Parathyroid adenoma (tissue), 2 donors: ENCODE results near the gene KCNJ16.

ENCODE experiments used
- H2AFZ ChIP-seq: fragments of 300-600 bp; sonication (generic); one replicate; pipeline ENCODE4 v1.7.0; 2017; ENCODE audit warnings: antibody characterized with exemption, mild to moderate bottlenecking
- H3K27ac ChIP-seq: fragments of 300-600 bp; sonication (generic); one replicate; pipeline ENCODE4 v1.7.0; 2017
- H3K27me3 ChIP-seq: fragments of 300-600 bp; sonication (generic); one replicate; pipeline ENCODE4 v1.7.0; 2017; ENCODE audit warnings: low read length; ENCODE audit not compliant: control insufficient read depth, insufficient read depth
- H3K36me3 ChIP-seq: fragments of 300-600 bp; sonication (generic); one replicate; pipeline ENCODE4 v1.7.0; 2017; ENCODE audit warnings: low read length; ENCODE audit not compliant: control insufficient read depth, insufficient read depth
- H3K4me1 ChIP-seq: fragments of 300-600 bp; sonication (generic); one replicate; pipeline ENCODE4 v1.7.0; 2017; ENCODE audit warnings: control low read depth
- H3K4me2 ChIP-seq: fragments of 300-600 bp; sonication (generic); one replicate; pipeline ENCODE4 v1.7.0; 2017; ENCODE audit warnings: low read length
- H3K4me3 ChIP-seq: fragments of 300-600 bp; sonication (generic); one replicate; pipeline ENCODE4 v1.7.0; 2017; ENCODE audit warnings: low read depth, low read length
- H3K79me2 ChIP-seq: fragments of 300-600 bp; sonication (generic); one replicate; pipeline ENCODE4 v1.7.0; 2017; ENCODE audit warnings: control low read depth
- H3K9ac ChIP-seq: fragments of 300-600 bp; sonication (generic); one replicate; pipeline ENCODE4 v1.7.0; 2017; ENCODE audit warnings: mild to moderate bottlenecking
- H3K9me3 ChIP-seq: fragments of 300-600 bp; sonication (generic); one replicate; pipeline ENCODE4 v1.7.0; 2017; ENCODE audit warnings: low read length; ENCODE audit not compliant: control insufficient read depth
- TF ChIP-seq, protein P1 (sequence below): fragments of 300-600 bp; sonication (generic); IDR thresholded peaks from one replicate; pipeline ENCODE4 v1.7.0; 2017; ENCODE audit warnings: antibody characterized with exemption, mild to moderate bottlenecking
- donor health status: primary hyperparathyroidism.

KCNJ16 gene

DNA sequence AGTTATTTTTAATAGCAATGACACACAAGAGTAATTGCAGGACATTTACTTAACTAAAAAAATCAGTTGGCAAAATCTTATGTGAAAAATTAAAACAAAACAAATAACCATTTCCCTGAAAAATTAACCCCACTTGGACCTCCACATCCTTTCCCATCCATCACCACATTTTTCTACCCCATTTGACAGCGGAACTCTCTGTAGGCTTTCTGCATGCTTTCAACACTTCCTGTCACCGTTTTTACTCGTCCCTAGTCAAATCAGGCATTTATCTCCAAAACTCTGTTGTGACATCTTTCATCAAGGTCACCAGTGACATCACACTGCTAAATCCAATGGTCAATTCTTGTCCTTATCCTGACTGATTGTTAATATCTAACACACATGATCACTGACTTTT, 27.5 kb downstream of the KCNJ16 start:
- no peaks in the 10 kb centered on the region for H3K27me3 ChIP-seq
- no peak overlapping the region for H3K4me2 ChIP-seq
- peaks cover 19% of the 10 kb centered on the region for H3K79me2 ChIP-seq
- TF ChIP-seq, protein P1, sequence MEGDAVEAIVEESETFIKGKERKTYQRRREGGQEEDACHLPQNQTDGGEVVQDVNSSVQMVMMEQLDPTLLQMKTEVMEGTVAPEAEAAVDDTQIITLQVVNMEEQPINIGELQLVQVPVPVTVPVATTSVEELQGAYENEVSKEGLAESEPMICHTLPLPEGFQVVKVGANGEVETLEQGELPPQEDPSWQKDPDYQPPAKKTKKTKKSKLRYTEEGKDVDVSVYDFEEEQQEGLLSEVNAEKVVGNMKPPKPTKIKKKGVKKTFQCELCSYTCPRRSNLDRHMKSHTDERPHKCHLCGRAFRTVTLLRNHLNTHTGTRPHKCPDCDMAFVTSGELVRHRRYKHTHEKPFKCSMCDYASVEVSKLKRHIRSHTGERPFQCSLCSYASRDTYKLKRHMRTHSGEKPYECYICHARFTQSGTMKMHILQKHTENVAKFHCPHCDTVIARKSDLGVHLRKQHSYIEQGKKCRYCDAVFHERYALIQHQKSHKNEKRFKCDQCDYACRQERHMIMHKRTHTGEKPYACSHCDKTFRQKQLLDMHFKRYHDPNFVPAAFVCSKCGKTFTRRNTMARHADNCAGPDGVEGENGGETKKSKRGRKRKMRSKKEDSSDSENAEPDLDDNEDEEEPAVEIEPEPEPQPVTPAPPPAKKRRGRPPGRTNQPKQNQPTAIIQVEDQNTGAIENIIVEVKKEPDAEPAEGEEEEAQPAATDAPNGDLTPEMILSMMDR: no peak
- no peaks in the 10 kb centered on the region for H3K9me3 ChIP-seq
- H3K4me1 ChIP-seq: peaks cover 57% of the 10 kb centered on the region
- no peaks in the 10 kb centered on the region for H3K36me3 ChIP-seq
- H2AFZ ChIP-seq: no peak overlapping the region
- peak overlapping the region; percentile 13 for H3K27ac ChIP-seq
- H3K4me3 ChIP-seq: no peak overlapping the region
- H3K9ac ChIP-seq: no peak overlapping the region

DNA sequence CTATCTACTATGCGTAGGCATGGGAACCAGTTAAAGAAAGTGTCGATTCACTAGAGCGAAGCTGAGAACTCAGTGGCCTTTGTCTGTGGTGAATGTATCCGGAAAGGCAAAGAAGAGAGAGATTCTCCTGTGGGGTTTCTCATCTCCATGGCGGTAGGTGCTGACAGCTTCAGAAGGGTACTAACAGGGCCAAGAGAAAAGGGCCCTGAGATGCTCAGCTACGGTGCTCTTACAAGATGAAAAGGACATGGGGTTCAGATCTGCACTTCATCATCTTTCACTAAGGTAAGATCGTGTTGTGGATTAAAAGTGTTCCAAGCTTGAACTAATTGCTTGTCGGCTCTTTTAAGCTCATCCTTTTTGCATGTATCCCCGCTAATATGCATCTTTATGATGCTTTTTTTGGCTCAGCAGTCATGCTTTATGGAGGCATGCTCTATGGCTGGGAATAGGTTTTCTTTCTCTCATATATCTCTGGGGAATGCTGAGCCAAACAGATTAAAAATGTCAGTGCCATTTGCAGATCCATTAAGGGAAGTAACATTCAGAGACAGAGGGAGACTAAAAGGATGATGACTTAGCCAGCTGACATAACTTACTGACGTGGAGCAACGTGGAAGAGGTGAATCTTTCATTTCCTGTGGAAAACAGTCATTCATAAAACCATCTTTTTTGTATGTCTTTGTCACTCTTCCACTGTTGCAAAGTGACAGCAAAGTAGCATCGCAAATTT, 29.9 kb downstream of the KCNJ16 start:
- Histone ChIP-seq H3K27me3 (no peaks in the 10 kb centered on the region), H3K4me2 (no peak overlapping the region), H3K4me3 (no peak overlapping the region), H3K9me3 (no peaks in the 10 kb centered on the region), H2AFZ (no peak overlapping the region), H3K79me2 (peaks cover 14% of the 10 kb centered on the region), H3K36me3 (no peaks in the 10 kb centered on the region), H3K27ac (peak overlapping the region; percentile 53), H3K9ac (no peak overlapping the region), H3K4me1 (peaks cover 64% of the 10 kb centered on the region)
- TF ChIP-seq, protein P1: no peak

DNA sequence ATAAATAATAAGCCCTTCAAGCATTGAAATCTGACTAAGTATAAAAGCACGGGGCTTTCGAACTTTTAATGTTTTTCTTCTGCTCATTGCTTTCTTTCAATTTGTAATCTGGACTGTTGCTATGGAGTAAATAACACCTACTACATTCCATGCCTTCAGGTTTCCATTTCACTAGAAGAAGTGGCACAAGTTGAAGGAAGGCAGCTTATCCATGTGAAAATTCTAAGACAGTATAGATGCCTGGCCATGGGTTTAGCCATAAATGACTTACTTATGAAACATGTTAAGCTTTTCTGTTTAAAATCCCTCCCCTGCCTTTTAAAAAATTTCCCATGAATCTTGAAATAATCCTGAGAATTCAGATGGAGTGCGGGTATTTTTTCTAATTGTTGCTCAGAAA, 30.6 kb downstream of the KCNJ16 start:
- Histone ChIP-seq H3K9ac (no peak overlapping the region), H3K27ac (peak overlapping the region; percentile 53), H3K4me2 (no peak overlapping the region), H2AFZ (no peak overlapping the region), H3K4me1 (peaks cover 64% of the 10 kb centered on the region), H3K4me3 (no peak overlapping the region), H3K36me3 (no peaks in the 10 kb centered on the region), H3K9me3 (no peaks in the 10 kb centered on the region), H3K27me3 (no peaks in the 10 kb centered on the region), H3K79me2 (peaks cover 10% of the 10 kb centered on the region)
- TF ChIP-seq, protein P1: no peak

DNA sequence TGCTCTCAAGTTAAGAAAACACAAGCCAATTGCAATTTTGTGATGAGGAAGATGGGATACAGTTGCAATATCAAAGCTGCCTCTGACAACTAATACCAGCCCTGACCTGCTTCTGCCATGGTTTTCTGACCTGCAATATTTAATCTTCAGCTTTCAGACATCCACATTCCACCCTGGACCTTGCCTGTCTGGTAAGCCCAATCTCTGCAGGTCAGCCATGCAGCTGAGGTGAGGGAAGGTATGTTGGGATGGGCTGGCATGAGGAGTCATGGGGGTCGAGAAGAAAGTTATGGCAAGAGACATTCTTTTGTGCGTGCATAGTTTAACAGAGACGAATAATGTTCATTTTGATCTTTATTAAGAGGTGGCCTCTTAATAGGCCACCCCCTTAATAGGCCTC, 31.5 kb downstream of the KCNJ16 start:
- no peaks in the 10 kb centered on the region for H3K27me3 ChIP-seq
- TF ChIP-seq, protein P1: no peak
- H3K9ac ChIP-seq: no peak overlapping the region

DNA sequence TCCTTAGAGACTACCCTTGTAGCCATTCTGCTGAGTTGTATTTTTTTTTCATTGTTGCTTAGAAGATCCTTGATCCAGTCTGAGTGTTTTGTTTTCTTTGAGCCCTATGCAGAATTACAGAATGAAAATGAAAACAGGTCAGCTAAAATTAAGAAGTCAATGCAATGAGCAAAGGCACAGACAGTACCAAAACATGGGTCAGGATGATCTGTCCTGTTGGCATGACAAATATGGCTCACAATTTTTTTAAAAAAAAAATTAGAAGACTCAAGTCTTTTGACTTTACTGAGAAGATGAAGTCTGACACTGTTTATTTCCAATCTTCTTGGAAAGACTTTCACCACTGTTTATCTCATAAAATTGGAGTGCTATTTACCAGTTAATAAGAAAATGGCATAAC, 32.4 kb downstream of the KCNJ16 start:
- Histone ChIP-seq H3K27me3 (no peaks in the 10 kb centered on the region), H2AFZ (no peak overlapping the region), H3K4me1 (peaks cover 62% of the 10 kb centered on the region), H3K36me3 (no peaks in the 10 kb centered on the region), H3K4me3 (no peak overlapping the region), H3K9ac (no peak overlapping the region), H3K79me2 (peaks cover 14% of the 10 kb centered on the region), H3K27ac (peak overlapping the region; percentile 61), H3K9me3 (no peaks in the 10 kb centered on the region), H3K4me2 (no peak overlapping the region)
- TF ChIP-seq, protein P1: no peak

More for the DNA sequence above, 31.5 kb downstream of the KCNJ16 start:
- Histone ChIP-seq H3K4me2 (peak overlapping the region; percentile 6), H3K27ac (peak overlapping the region; percentile 53), H3K9me3 (no peaks in the 10 kb centered on the region), H3K4me3 (no peak overlapping the region), H2AFZ (no peak overlapping the region), H3K36me3 (no peaks in the 10 kb centered on the region), H3K79me2 (peaks cover 10% of the 10 kb centered on the region), H3K4me1 (peaks cover 62% of the 10 kb centered on the region)
